ENCODE results near the gene EXOC6.

DNA sequence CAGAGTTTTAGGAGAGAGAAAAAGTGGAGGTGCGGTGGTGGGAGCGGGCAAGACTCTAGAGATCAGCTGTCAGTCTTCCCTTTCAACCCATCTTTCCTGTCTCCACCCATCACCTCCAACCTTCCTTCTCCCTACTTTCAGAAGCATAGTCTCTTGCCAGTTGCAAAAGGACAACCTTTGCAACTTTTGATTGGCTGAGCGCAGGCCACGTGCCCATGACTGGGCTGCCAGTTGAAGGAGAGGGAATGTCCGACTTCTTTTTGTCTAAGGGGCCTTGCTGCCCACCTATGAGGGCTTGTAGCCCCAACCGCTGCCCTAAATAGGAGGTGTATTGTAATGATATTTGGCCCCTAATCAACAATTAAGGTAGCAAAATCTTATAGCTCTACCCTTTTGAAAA lies 238.0 kb downstream of the EXOC6 start:
- TF ChIP-seq SUZ12 (IDR thresholded peaks at IDR 0.05; ENCODE audit: unreplicated experiment) (no peak), EZH2 (IDR thresholded peaks at IDR 0.05; ENCODE audit: borderline replicate concordance, control insufficient read depth, low read depth, low read length) (no peak), DPF2 (IDR thresholded peaks at IDR 0.05) (no peak), SP1 (IDR thresholded peaks at IDR 0.05; ENCODE audit: low read depth, low read length) (no peak), MEF2A (IDR thresholded peaks at IDR 0.05; ENCODE audit: insufficient read depth, low read depth, low read length) (no peak), SIN3A (IDR thresholded peaks at IDR 0.05; ENCODE audit: low read depth, low read length) (no peak), POLR2A (IDR thresholded peaks at IDR 0.05; ENCODE audit: low read depth, low read length) (no peak)
- TF ChIP-seq, protein P1, sequence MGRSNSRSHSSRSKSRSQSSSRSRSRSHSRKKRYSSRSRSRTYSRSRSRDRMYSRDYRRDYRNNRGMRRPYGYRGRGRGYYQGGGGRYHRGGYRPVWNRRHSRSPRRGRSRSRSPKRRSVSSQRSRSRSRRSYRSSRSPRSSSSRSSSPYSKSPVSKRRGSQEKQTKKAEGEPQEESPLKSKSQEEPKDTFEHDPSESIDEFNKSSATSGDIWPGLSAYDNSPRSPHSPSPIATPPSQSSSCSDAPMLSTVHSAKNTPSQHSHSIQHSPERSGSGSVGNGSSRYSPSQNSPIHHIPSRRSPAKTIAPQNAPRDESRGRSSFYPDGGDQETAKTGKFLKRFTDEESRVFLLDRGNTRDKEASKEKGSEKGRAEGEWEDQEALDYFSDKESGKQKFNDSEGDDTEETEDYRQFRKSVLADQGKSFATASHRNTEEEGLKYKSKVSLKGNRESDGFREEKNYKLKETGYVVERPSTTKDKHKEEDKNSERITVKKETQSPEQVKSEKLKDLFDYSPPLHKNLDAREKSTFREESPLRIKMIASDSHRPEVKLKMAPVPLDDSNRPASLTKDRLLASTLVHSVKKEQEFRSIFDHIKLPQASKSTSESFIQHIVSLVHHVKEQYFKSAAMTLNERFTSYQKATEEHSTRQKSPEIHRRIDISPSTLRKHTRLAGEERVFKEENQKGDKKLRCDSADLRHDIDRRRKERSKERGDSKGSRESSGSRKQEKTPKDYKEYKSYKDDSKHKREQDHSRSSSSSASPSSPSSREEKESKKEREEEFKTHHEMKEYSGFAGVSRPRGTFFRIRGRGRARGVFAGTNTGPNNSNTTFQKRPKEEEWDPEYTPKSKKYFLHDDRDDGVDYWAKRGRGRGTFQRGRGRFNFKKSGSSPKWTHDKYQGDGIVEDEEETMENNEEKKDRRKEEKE (IDR thresholded peaks at IDR 0.05) = no peak
- TF ChIP-seq, protein P2, sequence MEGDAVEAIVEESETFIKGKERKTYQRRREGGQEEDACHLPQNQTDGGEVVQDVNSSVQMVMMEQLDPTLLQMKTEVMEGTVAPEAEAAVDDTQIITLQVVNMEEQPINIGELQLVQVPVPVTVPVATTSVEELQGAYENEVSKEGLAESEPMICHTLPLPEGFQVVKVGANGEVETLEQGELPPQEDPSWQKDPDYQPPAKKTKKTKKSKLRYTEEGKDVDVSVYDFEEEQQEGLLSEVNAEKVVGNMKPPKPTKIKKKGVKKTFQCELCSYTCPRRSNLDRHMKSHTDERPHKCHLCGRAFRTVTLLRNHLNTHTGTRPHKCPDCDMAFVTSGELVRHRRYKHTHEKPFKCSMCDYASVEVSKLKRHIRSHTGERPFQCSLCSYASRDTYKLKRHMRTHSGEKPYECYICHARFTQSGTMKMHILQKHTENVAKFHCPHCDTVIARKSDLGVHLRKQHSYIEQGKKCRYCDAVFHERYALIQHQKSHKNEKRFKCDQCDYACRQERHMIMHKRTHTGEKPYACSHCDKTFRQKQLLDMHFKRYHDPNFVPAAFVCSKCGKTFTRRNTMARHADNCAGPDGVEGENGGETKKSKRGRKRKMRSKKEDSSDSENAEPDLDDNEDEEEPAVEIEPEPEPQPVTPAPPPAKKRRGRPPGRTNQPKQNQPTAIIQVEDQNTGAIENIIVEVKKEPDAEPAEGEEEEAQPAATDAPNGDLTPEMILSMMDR (IDR thresholded peaks at IDR 0.05 in 2 of 3, conservative IDR thresholded peaks at IDR 0.05 in 1 of 3; ENCODE audit: control insufficient read depth in 2 of 3, extremely low read depth in 1 of 3, insufficient read depth in 1 of 3, low read depth in 3 of 3, low read length in 3 of 3) = no peak
